Measurements from ENCODE around the gene IGFBP6. TPM values are rescaled to one million over a fixed set of nuclear protein-coding genes. Genes with fewer than 3 reads are reported as not detected.

IGFBP6 gene
- total RNA-seq, 2 donors from 2014 or later = 189 to 532 TPM

DNA sequence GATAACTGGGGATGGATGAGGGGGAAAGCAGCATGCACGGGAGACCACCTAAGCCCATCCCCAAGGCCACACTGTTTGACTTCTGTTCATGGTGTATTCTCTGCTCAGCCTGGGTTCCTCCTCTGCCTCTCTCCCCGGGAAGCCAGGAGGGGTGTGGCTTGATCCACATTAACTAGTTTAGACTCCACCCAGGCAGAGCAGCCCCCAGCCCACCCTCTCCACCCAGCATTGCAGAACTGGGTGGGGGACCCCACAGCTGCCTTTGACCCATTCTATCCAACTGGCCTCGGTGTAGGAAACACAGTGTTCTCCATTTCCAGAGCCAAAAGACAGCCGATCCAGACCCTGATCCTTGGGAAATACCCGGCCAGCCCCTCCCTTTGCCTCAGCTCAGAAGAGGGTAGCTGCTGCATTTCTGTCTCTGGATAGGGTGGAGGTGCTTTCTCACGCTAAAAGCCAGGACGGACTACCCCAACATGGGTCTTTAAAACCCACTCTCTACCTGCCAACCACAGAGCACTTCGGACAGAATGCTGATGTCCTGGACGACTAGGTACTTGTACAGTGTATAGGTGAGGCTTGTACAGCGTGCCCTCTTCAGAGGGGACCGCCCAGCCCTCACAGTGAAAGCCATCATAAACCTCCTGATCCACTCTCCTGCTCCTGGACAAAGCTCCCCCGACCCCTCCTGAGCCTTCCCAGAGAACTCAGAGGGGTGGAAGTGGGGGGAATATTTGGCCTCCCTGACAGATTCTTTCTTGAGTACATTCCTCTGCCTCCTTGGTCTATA lies 27.7 kb upstream of the IGFBP6 start:
- H3K9me3 ChIP-seq = no peaks in the 10 kb centered on the region
- H3K4me1 ChIP-seq (replicated peaks) = peaks cover 15% of the 10 kb centered on the region
- H3K36me3 ChIP-seq = peaks cover 0 to 18% of the 10 kb centered on the region in 2 donors

DNA sequence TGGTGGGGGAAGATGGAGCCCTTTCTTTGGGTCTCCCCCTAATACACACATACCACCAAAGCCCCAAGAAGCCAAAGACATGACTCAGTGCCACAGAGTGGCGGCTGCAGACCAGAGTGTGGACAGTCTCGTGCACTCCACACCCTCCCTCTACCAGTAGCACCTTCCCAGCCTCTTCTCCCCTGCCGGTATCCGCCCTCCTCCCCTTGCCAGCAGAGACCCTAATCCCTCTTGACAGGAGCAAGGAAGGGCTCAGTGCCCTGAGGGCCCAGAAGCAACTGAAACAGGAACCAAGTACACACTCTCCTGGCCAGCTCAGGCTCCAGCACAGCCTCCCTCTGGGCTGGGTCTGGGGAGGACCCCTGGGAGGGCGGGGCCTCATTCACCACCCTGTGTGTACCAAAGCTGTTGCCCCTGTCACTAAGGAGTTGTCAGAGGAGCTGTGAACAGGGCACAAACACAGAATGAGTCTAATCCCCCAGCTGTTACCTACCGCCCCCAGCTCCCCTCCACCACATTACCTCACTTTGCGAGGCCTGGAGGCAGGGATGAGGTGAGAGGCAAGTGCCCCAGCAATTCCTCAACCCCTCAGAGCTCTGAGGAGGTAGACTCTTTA lies 26.5 kb upstream of the IGFBP6 start:
- H3K4me1 ChIP-seq (replicated peaks) = peaks cover 15% of the 10 kb centered on the region
- intact Hi-C loops (cut with DNase I) = no loop called here
- peaks cover 0 to 18% of the 10 kb centered on the region in 2 donors for H3K36me3 ChIP-seq
- H3K4me3 ChIP-seq = no peak overlapping the region
- WGBS = 48% methylated on average over 7 of the region's 7 CpGs
- H3K9me3 ChIP-seq = no peaks in the 10 kb centered on the region
- DNase-seq (ENCODE audit: low spot score) = no peak
- no peaks in the 10 kb centered on the region for H3K27me3 ChIP-seq (replicated peaks; ENCODE audit: insufficient read depth)
- TF ChIP-seq, protein P1, sequence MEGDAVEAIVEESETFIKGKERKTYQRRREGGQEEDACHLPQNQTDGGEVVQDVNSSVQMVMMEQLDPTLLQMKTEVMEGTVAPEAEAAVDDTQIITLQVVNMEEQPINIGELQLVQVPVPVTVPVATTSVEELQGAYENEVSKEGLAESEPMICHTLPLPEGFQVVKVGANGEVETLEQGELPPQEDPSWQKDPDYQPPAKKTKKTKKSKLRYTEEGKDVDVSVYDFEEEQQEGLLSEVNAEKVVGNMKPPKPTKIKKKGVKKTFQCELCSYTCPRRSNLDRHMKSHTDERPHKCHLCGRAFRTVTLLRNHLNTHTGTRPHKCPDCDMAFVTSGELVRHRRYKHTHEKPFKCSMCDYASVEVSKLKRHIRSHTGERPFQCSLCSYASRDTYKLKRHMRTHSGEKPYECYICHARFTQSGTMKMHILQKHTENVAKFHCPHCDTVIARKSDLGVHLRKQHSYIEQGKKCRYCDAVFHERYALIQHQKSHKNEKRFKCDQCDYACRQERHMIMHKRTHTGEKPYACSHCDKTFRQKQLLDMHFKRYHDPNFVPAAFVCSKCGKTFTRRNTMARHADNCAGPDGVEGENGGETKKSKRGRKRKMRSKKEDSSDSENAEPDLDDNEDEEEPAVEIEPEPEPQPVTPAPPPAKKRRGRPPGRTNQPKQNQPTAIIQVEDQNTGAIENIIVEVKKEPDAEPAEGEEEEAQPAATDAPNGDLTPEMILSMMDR (IDR thresholded peaks at IDR 0.05) = no peak
- TF ChIP-seq POLR2AphosphoS5 (IDR thresholded peaks at IDR 0.05) = no peak
- TF ChIP-seq POLR2A (IDR thresholded peaks at IDR 0.05) = no peak
- H3K27ac ChIP-seq = peak overlapping the region; percentile 60 to 62

More for the DNA sequence above, 27.7 kb upstream of the IGFBP6 start:
- WGBS = 38% methylated on average over 12 of the region's 12 CpGs
- intact Hi-C loops (cut with DNase I) = loop anchor here (5.0 kb wide), 1 partner anchor 87 kb away; no protein-coding TSS in a partner anchor
- no peak for DNase-seq (ENCODE audit: low spot score)
- TF ChIP-seq, protein P1 (IDR thresholded peaks at IDR 0.05) = no peak
- no peak for TF ChIP-seq POLR2AphosphoS5 (IDR thresholded peaks at IDR 0.05)
- H3K27ac ChIP-seq = peak overlapping the region; percentile 47 to 62
- H3K4me3 ChIP-seq = no peak overlapping the region
- no peaks in the 10 kb centered on the region for H3K27me3 ChIP-seq (replicated peaks; ENCODE audit: insufficient read depth)

DNA sequence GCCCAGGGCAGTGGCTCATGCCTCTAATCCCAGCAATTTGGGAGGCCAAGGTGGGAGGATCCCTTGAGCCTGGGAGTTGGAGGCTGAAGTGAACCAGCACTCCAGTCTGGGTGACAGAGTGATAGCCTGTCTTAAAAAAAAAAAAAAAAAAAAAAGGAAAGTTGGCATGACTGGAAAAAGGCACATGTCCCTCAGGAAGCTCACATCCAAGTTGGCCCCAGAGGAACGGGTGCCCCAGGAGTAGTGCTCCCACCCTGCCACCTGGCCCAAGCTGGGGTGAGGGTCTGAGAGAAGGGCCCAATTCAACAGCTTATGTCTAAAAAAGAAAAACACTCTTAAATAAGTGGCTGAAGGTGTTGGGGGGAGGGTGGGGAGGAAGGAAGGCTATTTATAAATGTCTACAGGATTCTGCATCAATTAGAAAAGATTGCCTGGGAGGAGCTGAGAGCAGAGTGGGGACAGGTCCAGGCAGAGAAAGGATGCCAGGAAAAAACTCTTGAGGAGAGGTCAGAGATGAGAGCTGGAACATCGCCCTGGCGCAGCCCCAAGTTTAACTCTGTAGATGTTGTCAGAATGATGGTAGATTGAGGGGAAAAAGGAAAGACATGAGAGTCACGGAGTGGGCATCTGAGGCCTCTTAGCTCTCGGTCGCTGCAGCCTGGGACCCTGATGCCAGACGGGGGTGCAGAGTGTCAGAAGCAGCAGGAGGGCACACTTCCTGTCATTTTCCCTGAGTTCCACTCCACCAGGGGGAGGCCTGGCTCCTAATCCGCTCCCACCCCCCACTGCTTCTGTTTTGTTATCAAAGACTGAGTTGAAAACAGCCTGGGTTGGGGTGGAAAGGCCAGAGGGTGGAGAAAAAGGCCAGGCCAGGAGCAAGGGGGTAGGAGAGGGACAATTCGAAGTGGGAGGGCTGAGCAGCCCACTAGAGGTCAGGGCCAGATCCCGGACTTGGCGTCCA lies 25.6 kb upstream of the IGFBP6 start:
- intact Hi-C loops (cut with DNase I) = no loop called here
- H3K27ac ChIP-seq = peak overlapping the region; percentile 60 to 62
- DNase-seq (ENCODE audit: low spot score) = no peak
- 31% methylated on average over 11 of the region's 11 CpGs for WGBS
- TF ChIP-seq, protein P1 (IDR thresholded peaks at IDR 0.05) = no peak
- peak; percentile 47 for TF ChIP-seq POLR2AphosphoS5 (IDR thresholded peaks at IDR 0.05)
- peaks cover 0 to 25% of the 10 kb centered on the region in 2 donors for H3K36me3 ChIP-seq
- peaks cover 15% of the 10 kb centered on the region for H3K4me1 ChIP-seq (replicated peaks)
- H3K4me3 ChIP-seq = no peak overlapping the region
- no peaks in the 10 kb centered on the region for H3K9me3 ChIP-seq
- H3K27me3 ChIP-seq (replicated peaks; ENCODE audit: insufficient read depth) = no peaks in the 10 kb centered on the region

DNA sequence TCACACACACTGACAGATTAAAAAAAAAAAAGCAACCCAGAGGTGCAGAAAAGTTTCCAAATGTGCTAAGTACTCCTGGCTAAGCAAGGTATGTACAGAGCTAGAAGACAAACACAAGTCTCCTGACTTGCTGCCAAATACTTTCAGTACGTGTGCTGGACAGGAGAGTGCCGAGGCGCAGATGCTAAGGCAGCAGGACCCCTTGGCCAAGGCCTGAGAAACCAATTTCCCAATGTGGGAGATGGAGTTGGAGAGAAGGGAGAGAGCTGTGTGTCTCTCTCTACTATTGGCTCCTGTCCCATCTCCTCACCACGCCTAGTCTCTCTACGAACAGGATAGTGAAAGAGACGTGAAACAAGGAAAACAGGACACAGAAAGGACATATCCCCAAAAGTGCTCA lies 23.6 kb upstream of the IGFBP6 start:
- TF ChIP-seq, protein P1 (IDR thresholded peaks at IDR 0.05) = no peak
- TF ChIP-seq POLR2A (IDR thresholded peaks at IDR 0.05) = no peak
- TF ChIP-seq POLR2AphosphoS5 (IDR thresholded peaks at IDR 0.05) = peak; percentile 75
- Histone ChIP-seq H3K9me3 (no peaks in the 10 kb centered on the region), H3K4me1 (replicated peaks) (peaks cover 15% of the 10 kb centered on the region), H3K4me3 (no peak overlapping the region), H3K36me3 (peaks cover 0 to 13% of the 10 kb centered on the region in 2 donors), H3K27ac (peak overlapping the region; percentile 54 to 57), H3K27me3 (replicated peaks; ENCODE audit: insufficient read depth) (no peaks in the 10 kb centered on the region)
- intact Hi-C loops (cut with DNase I) = no loop called here
- no peak for DNase-seq (ENCODE audit: low spot score)
- 16% methylated on average over 6 of the region's 6 CpGs for WGBS

Data from prostate gland (tissue), 2 donors.